Sigmoid colon (tissue), 7 donors: ENCODE results near the gene TMEM63A. TPM values are rescaled to one million over a fixed set of nuclear protein-coding genes. Genes with fewer than 3 reads are reported as not detected.

Experiments
- DNase-seq: peaks from one replicate; pipeline ENCODE4 v3.0.0-alpha.2; 2019
- H3K27ac ChIP-seq, 4 donors: fragments of 200-600 bp; sonication (generic); one replicate each; pipeline ENCODE4 v1.5.1; 2016 to 2019; ENCODE audit warnings: mild to moderate bottlenecking in 1 of 4
- H3K27me3 ChIP-seq, 3 donors: fragments of 200-600 bp; sonication (generic); one replicate each; pipeline ENCODE4 v1.5.1; 2019; ENCODE audit warnings: mild to moderate bottlenecking in 1 of 3
- H3K36me3 ChIP-seq, 4 donors: fragments of 200-600 bp; sonication (generic); one replicate each; pipeline ENCODE4 v1.5.1; 2016 to 2019
- H3K4me1 ChIP-seq, 4 donors: fragments of 200-600 bp; sonication (generic); one replicate each; pipeline ENCODE4 v1.5.1; 2017 to 2019
- H3K4me3 ChIP-seq, 4 donors: fragments of 200-600 bp; sonication (generic); one replicate each; pipeline ENCODE4 v1.5.1; 2017 to 2019; ENCODE audit warnings: mild to moderate bottlenecking in 2 of 4, moderate library complexity in 1 of 4
- H3K9me3 ChIP-seq, 4 donors: fragments of 200-600 bp in 3 of 4; sonication (generic) in 3 of 4; one replicate each; pipeline versions ENCODE4 v1.5.1 to v1.6.1; 2013 to 2019
- CTCF ChIP-seq, 4 experiments: fragments of 450-650 bp in 3 of 4; fragments of 200-600 bp in 1 of 4; IDR thresholded peaks; one replicate each; pipeline ENCODE4 v1.5.1; 2016 to 2019; ENCODE audit warnings: antibody characterized with exemption in 4 of 4, mild to moderate bottlenecking in 3 of 4, moderate library complexity in 2 of 4
- EP300 ChIP-seq, 4 donors: sonication (generic); formaldehyde crosslinking; IDR thresholded peaks; one replicate each; pipeline ENCODE4 v1.6.1; 2017; ENCODE audit warnings: antibody characterized with exemption in 4 of 4
- POLR2A ChIP-seq, 2 donors: fragments of 450-650 bp; IDR thresholded peaks; one replicate each; pipeline ENCODE4 v1.6.1; 2016; ENCODE audit warnings: antibody characterized with exemption in 2 of 2, mild to moderate bottlenecking in 2 of 2, moderate library complexity in 2 of 2
- POLR2AphosphoS5 ChIP-seq, 4 donors: sonication (generic); formaldehyde crosslinking; IDR thresholded peaks; one replicate each; pipeline ENCODE4 v1.6.1; 2017; ENCODE audit warnings: antibody characterized with exemption in 4 of 4
- WGBS, 2 donors: extraction: QIAGEN DNeasy Blood & Tissue Kit; methylation state at CpG; one replicate each; pipeline ENCODE4 v1.1.7; 2013; 5-methylcytosine and 5-hydroxymethylcytosine counted together
- intact Hi-C: fragments of 100-400 bp; cut with DNase I; formaldehyde crosslinking; loops from one replicate; pipeline ENCODE4 v1.15.1; 2023
- polyA plus RNA-seq, 3 donors: library from polyadenylated mRNA; stranded (reverse); fragments of 200-250 nt; gene quantifications; one replicate each; pipeline ENCODE4 v1.2.3, GENCODE V29; 2013
- total RNA-seq, 4 donors: library from RNA; depleted of rRNA; stranded (reverse); fragments of >200 nt; gene quantifications; one replicate each; pipeline ENCODE4 v1.1.0, GENCODE V29; 2016
- donor health status: healthy with polysubstance abuse.
- donor health status: Bipolar disorder and iron deficiency.
- donor health status: healthy.

TMEM63A gene
- total and polyA plus RNA-seq, 7 donors = 3.0 to 103 (median 35.9) TPM

GRCh38 chr1:225859151-225859550 lies 23.0 kb downstream of the TMEM63A start:
- TF ChIP-seq EP300 (IDR thresholded peaks at IDR 0.05) (no peak), POLR2AphosphoS5 (IDR thresholded peaks at IDR 0.05) (no peak), CTCF (IDR thresholded peaks at IDR 0.05) (no peak), POLR2A (IDR thresholded peaks at IDR 0.05) (no peak)
- Histone ChIP-seq H3K27ac (no peak overlapping the region), H3K4me1 (peaks cover 0 to 20% (median 13%) of the 10 kb centered on the region in 4 donors), H3K36me3 (peaks cover 12 to 85% (median 34%) of the 10 kb centered on the region in 4 donors), H3K9me3 (no peaks in the 10 kb centered on the region), H3K27me3 (no peaks in the 10 kb centered on the region), H3K4me3 (no peak overlapping the region)
- intact Hi-C loops = no loop called here
- 94% methylated on average over 5 of the region's 5 CpGs for WGBS, 2 donors
- DNase-seq = no peak

- WGBS, 2 donors = 54 to 73% methylated on average over 7 of the region's 7 CpGs
- intact Hi-C loops = no loop called here
- no peak for DNase-seq
- H3K4me3 ChIP-seq = no peak overlapping the region
- no peak overlapping the region for H3K27ac ChIP-seq
- TF ChIP-seq POLR2A (IDR thresholded peaks at IDR 0.05) (no peak), EP300 (IDR thresholded peaks at IDR 0.05) (no peak), POLR2AphosphoS5 (IDR thresholded peaks at IDR 0.05) (no peak), CTCF (IDR thresholded peaks at IDR 0.05) (no peak)
- no peaks in the 10 kb centered on the region for H3K9me3 ChIP-seq
- H3K27me3 ChIP-seq = no peaks in the 10 kb centered on the region
- H3K36me3 ChIP-seq = peaks cover 12 to 99% (median 46%) of the 10 kb centered on the region in 4 donors
- H3K4me1 ChIP-seq = peaks cover 0 to under 1% (median 0%) of the 10 kb centered on the region in 4 donors
Observed at GRCh38 chr1:225857256-225857655, 24.9 kb downstream of the TMEM63A start.

- no peak overlapping the region for H3K4me3 ChIP-seq
- no peak overlapping the region for H3K27ac ChIP-seq
- TF ChIP-seq CTCF (IDR thresholded peaks at IDR 0.05) (no peak), POLR2AphosphoS5 (IDR thresholded peaks at IDR 0.05) (no peak), POLR2A (IDR thresholded peaks at IDR 0.05) (no peak), EP300 (IDR thresholded peaks at IDR 0.05) (no peak)
- no peak for DNase-seq
- H3K4me1 ChIP-seq = no peaks in the 10 kb centered on the region
- H3K27me3 ChIP-seq = no peaks in the 10 kb centered on the region
- H3K9me3 ChIP-seq = no peaks in the 10 kb centered on the region
- WGBS, 2 donors = 71 to 81% methylated on average over 10 of the region's 10 CpGs
- H3K36me3 ChIP-seq = peaks cover 2 to 97% (median 37%) of the 10 kb centered on the region in 4 donors
- intact Hi-C loops = no loop called here
Observed at GRCh38 chr1:225855503-225856300, 26.5 kb downstream of the TMEM63A start.

- no peak for DNase-seq
- intact Hi-C loops = no loop called here
- H3K27me3 ChIP-seq = no peaks in the 10 kb centered on the region
- no peaks in the 10 kb centered on the region for H3K9me3 ChIP-seq
- peaks cover 0 to 88% (median 35%) of the 10 kb centered on the region in 4 donors for H3K36me3 ChIP-seq
- peaks cover 0 to 4% (median 2%) of the 10 kb centered on the region in 4 donors for H3K4me1 ChIP-seq
- TF ChIP-seq POLR2AphosphoS5 (IDR thresholded peaks at IDR 0.05) (no peak), CTCF (IDR thresholded peaks at IDR 0.05) (no peak), POLR2A (IDR thresholded peaks at IDR 0.05) (no peak), EP300 (IDR thresholded peaks at IDR 0.05) (no peak)
- 91 to 97% methylated on average over 12 of the region's 12 CpGs for whole genome bisulfite sequencing, 2 donors
- no peak overlapping the region for H3K4me3 ChIP-seq
- H3K27ac ChIP-seq = no peak overlapping the region
Observed at GRCh38 chr1:225853441-225853840, 28.7 kb downstream of the TMEM63A start.
